HEK293 (cell line): ENCODE results near the gene GIGYF1.

Experiments used
- ATF2 ChIP-seq: fragments of 450-650 bp; formaldehyde crosslinking; IDR thresholded peaks from 2 replicates; pipeline ENCODE4 v1.5.1; 2016; ENCODE audit warnings: missing biosample characterization, missing genetic modification characterization, low read depth
- BCL6B ChIP-seq: fragments of 450-650 bp; formaldehyde crosslinking; IDR thresholded peaks from 2 replicates; pipeline ENCODE4 v1.5.1; 2017; ENCODE audit warnings: missing biosample characterization, missing genetic modification characterization
- CTCF ChIP-seq: fragments of 450-650 bp; formaldehyde crosslinking; IDR thresholded peaks from 2 replicates; pipeline ENCODE4 v1.5.1; 2016; ENCODE audit warnings: missing biosample characterization, missing genetic modification characterization
- GLI2 ChIP-seq: fragments of 450-650 bp; formaldehyde crosslinking; IDR thresholded peaks from 2 replicates; pipeline ENCODE4; 2017; ENCODE audit warnings: missing biosample characterization, missing genetic modification characterization, low read depth, borderline replicate concordance
- HIC1 ChIP-seq: fragments of 450-650 bp; formaldehyde crosslinking; IDR thresholded peaks from 2 replicates; pipeline ENCODE4 v1.5.1; 2016; ENCODE audit warnings: missing biosample characterization, missing genetic modification characterization
- KLF10 ChIP-seq: fragments of 450-650 bp; IDR thresholded peaks from 2 replicates; pipeline ENCODE4 v1.5.1; 2018; ENCODE audit warnings: missing biosample characterization, mild to moderate bottlenecking, missing genetic modification characterization
- KLF17 ChIP-seq: fragments of 450-650 bp; formaldehyde crosslinking; IDR thresholded peaks from 2 replicates; pipeline ENCODE4 v1.5.1; 2016; ENCODE audit warnings: missing biosample characterization, missing genetic modification characterization
- KLF8 ChIP-seq: fragments of 450-650 bp; formaldehyde crosslinking; IDR thresholded peaks from 2 replicates; pipeline ENCODE4 v1.5.1; 2016; ENCODE audit warnings: missing biosample characterization, missing genetic modification characterization
- OVOL3 ChIP-seq: fragments of 450-650 bp; formaldehyde crosslinking; IDR thresholded peaks from 2 replicates; pipeline ENCODE4 v1.5.1; 2016; ENCODE audit warnings: missing biosample characterization, missing genetic modification characterization
- PATZ1 ChIP-seq: fragments of 450-650 bp; formaldehyde crosslinking; IDR thresholded peaks from 2 replicates; pipeline ENCODE4 v1.5.1; 2016; ENCODE audit warnings: missing biosample characterization, missing genetic modification characterization
- SP7 ChIP-seq: fragments of 450-650 bp; formaldehyde crosslinking; IDR thresholded peaks from 2 replicates; pipeline ENCODE4 v1.5.1; 2016; ENCODE audit warnings: missing biosample characterization, missing genetic modification characterization
- ZBTB8A ChIP-seq: fragments of 450-650 bp; formaldehyde crosslinking; IDR thresholded peaks from 2 replicates; pipeline ENCODE4 v1.5.1; 2016; ENCODE audit warnings: missing biosample characterization, missing genetic modification characterization
- ZEB2 ChIP-seq: fragments of 450-650 bp; formaldehyde crosslinking; IDR thresholded peaks from 2 replicates; pipeline ENCODE4 v1.5.1; 2016; ENCODE audit warnings: missing biosample characterization, missing genetic modification characterization
- ZFP3 ChIP-seq: fragments of 450-650 bp; formaldehyde crosslinking; IDR thresholded peaks from 2 replicates; pipeline ENCODE4 v1.5.1; 2016; ENCODE audit warnings: low read depth, missing biosample characterization, missing genetic modification characterization
- ZFP69B ChIP-seq: fragments of 450-650 bp; formaldehyde crosslinking; IDR thresholded peaks from 2 replicates; pipeline ENCODE4 v1.5.1; 2016; ENCODE audit warnings: missing biosample characterization, missing genetic modification characterization
- ZNF2 ChIP-seq: fragments of 450-650 bp; formaldehyde crosslinking; IDR thresholded peaks from 2 replicates; pipeline ENCODE4 v1.5.1; 2016; ENCODE audit warnings: missing biosample characterization, missing genetic modification characterization
- ZNF221 ChIP-seq: fragments of 450-650 bp; formaldehyde crosslinking; IDR thresholded peaks from 2 replicates; pipeline ENCODE4 v1.5.1; 2017; ENCODE audit warnings: missing biosample characterization, missing genetic modification characterization, borderline replicate concordance
- ZNF280C ChIP-seq: fragments of 450-650 bp; formaldehyde crosslinking; IDR thresholded peaks from 2 replicates; pipeline ENCODE4 v1.5.1; 2016; ENCODE audit warnings: missing biosample characterization, missing genetic modification characterization
- ZNF350 ChIP-seq: fragments of 450-650 bp; formaldehyde crosslinking; IDR thresholded peaks from 2 replicates; pipeline ENCODE4 v1.5.0; 2017; ENCODE audit warnings: missing biosample characterization, mild to moderate bottlenecking, missing genetic modification characterization
- ZNF404 ChIP-seq: fragments of 450-650 bp; formaldehyde crosslinking; IDR thresholded peaks from 2 replicates; pipeline ENCODE4 v1.5.1; 2017; ENCODE audit warnings: missing biosample characterization, missing genetic modification characterization
- ZNF449 ChIP-seq: fragments of 450-650 bp; formaldehyde crosslinking; IDR thresholded peaks from 2 replicates; pipeline ENCODE4 v1.5.1; 2017; ENCODE audit warnings: missing biosample characterization, mild to moderate bottlenecking, missing genetic modification characterization, moderate library complexity
- ZNF629 ChIP-seq: fragments of 450-650 bp; formaldehyde crosslinking; IDR thresholded peaks from 2 replicates; pipeline ENCODE4 v1.5.1; 2017; ENCODE audit warnings: missing biosample characterization, missing genetic modification characterization
- ZNF707 ChIP-seq: fragments of 450-650 bp; formaldehyde crosslinking; IDR thresholded peaks from 2 replicates; pipeline ENCODE4 v1.5.1; 2016; ENCODE audit warnings: missing biosample characterization, missing genetic modification characterization
- ZSCAN16 ChIP-seq: fragments of 450-650 bp; formaldehyde crosslinking; IDR thresholded peaks from 2 replicates; pipeline ENCODE4 v1.5.1; 2016; ENCODE audit warnings: missing biosample characterization, missing genetic modification characterization

Gene GIGYF1

GRCh38 chr7:100691676-100692577, 2.1 kb downstream of the GIGYF1 start (continued):
- TF ChIP-seq PATZ1 (peak; percentile 76), ZSCAN16 (tag by site-specific recombination) (no peak), ZNF2 (tag by site-specific recombination) (peak; percentile 18; the same call in 1 of the 2 replicates), ZNF629 (tag by site-specific recombination) (0 out of 2 replicates have a peak, but pooled peaks have one; percentile 46), CTCF (peak; percentile 93), ZNF280C (tag by site-specific recombination) (no peak), ZNF221 (tag by site-specific recombination) (no peak), HIC1 (tag by site-specific recombination) (no peak), ZFP3 (tag by site-specific recombination) (no peak), ZFP69B (tag by site-specific recombination) (0 out of 2 replicates have a peak, but pooled peaks have one; percentile 34), ZNF404 (tag by site-specific recombination) (no peak), KLF17 (tag by site-specific recombination) (peak; percentile 26; the same call in 1 of the 2 replicates), ZBTB8A (tag by site-specific recombination) (peak; percentile 54; the same call in 1 of the 2 replicates), ZNF449 (tag by site-specific recombination) (no peak), KLF10 (tag by site-specific recombination) (peak; percentile 22; the same call in 1 of the 2 replicates), ZNF707 (tag by site-specific recombination) (no peak), OVOL3 (no peak), KLF8 (tag by site-specific recombination) (peak; percentile 48; the same call in 1 of the 2 replicates), SP7 (peak; percentile 39), ZEB2 (tag by site-specific recombination) (0 out of 2 replicates have a peak, but pooled peaks have one; percentile 17), ZNF350 (no peak), GLI2 (tag by site-specific recombination) (no peak), BCL6B (tag by site-specific recombination) (no peak), ATF2 (tag by site-specific recombination) (no peak)
